IPS DF 19.7 (cell line): ENCODE measurements around the gene ITSN2.

Experiments
- DNase-seq: peaks from one replicate; pipeline ENCODE4 v3.0.0-alpha.2; 2013; ENCODE audit warnings: low read depth, low spot score

ITSN2 gene

DNA sequence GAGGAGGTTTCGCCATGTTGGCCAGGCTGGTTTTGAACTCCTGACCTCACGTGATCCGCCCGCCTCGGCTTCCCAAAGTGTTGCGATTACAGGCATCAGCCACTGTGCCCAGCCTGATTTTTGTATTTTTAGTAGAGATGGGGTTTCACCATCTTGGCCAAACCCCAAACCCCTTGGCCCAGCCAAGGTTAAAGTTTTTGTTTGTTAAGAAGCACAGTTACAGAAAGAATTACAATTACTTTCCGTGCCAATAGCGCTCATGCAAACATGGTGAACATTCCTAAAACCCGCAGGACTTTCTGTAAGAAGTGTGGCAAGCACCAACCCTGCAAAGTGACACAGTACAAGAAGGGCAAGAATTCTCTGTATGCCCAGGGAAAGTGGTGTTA, 26.1 kb downstream of the ITSN2 start:
- DNase-seq = no peak

DNA sequence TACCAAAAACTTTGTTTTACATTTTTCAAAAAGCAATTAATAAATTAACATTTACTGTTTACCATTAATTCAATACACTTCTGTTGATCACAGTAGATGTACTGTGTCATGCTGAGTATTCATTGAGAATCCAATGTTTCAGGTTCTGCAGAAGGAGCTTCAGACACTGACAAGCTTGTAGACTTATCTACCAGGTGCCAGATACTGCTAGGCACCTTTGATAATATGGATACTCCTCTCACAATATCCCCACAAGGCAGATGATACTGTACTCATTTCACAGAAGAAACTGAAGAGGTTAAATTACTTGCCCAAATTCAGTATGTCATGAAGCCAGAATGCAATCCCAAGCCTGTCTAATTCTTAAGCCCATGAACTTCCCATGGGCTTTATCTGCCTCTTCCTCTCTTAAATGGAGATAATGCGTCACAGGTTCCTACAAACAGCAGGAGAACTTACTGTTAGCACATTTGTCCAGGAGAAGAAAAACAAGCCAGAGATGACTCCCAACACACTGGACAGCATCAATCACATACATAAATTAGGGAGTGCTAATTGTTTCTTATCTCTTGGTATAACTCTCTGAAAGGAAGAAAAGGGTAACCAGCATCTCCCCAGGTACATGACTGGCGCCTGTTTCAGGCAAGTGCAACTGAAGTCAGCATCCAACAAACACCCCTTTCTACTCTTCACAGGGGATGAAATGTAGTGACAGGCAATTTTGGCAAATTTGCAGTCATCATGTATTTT, 27.4 kb downstream of the ITSN2 start:
- no peak for DNase-seq

DNA sequence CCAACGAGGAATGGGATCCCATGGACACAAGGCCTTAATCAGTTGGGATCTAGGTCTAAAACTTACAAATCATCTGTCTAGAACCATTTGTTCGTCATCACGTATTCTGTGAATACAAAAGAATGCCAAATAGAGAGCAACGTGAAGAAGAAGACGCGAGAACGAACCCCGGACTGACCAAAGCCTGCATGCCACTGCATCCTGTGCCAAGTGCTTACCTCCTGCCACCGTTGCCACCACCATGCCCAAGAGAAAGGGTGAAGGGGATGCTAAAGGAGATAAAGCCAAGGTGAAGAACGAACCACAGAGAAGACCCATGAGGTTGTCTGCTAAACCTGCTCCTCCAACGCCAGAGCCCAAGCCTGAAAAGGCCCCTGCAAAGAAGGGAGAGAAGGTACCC, 30.2 kb downstream of the ITSN2 start:
- DNase-seq = no peak

- DNase-seq = no peak
Measured at GRCh38 chr2:24329700-24330099, 30.6 kb downstream of the ITSN2 start.

DNA sequence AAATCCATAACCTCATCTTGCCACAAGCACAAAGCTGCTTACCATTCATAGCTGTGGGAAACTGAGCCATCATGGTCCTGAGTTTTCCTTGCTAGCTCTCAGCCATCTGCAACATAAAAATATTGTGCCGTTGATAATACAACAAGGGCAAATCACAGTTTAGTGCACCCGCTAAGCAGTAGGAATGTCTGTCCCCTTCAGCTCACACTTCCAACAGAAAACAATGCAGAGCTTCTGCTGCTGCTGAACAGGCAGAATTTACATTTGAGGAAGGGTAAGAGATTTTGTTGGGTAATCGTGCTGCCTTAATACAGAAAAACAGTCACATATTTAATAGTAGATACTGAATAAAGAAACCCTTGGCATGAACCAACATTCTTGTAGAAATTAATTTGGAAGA, 32.3 kb downstream of the ITSN2 start:
- no peak for DNase-seq

DNA sequence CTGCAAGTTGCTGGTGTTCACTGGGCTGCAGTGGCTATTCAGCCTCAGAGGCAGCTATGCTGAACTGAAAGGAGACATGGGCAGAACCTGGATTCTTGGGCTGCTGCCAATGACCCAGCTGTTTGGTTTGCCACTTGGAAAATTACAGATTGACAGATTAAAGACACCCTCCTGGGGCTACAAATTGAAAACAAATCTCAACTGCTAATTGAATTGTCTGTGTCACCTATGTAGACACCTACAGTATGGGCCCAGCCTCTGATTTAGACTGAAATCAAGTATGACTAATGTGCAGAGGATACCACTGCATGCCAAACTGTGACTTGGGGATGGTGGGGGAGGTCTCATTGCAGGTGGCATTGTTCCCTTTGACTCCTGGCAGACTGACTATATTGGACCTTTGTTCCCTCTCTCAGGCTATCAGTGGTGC, 42.8 kb downstream of the ITSN2 start:
- DNase-seq = no peak

DNA sequence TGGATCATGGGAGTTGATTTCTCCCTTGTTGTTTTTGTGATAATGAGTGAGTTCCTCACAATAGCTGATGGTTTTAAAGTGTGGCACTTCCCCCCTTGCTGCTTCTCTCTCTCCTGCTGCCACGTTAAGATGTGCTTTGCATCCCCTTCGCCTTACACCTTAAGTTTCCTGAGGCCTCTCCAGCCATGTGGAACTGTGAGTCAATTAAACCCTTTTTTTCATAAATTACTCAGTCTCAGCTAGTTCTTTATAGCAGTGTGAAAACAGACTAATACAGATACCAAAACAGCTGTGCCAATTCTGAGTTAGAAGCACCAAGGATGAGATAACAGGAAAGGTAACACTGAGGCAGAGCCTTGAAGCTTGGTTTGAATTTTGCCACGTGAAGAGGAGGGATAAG, 44.7 kb downstream of the ITSN2 start:
- no peak for DNase-seq

- no peak for DNase-seq
Measured at GRCh38 chr2:24313744-24314632, 46.3 kb downstream of the ITSN2 start.

- DNase-seq = no peak
Measured at GRCh38 chr2:24307961-24308360, 52.4 kb downstream of the ITSN2 start.

DNA sequence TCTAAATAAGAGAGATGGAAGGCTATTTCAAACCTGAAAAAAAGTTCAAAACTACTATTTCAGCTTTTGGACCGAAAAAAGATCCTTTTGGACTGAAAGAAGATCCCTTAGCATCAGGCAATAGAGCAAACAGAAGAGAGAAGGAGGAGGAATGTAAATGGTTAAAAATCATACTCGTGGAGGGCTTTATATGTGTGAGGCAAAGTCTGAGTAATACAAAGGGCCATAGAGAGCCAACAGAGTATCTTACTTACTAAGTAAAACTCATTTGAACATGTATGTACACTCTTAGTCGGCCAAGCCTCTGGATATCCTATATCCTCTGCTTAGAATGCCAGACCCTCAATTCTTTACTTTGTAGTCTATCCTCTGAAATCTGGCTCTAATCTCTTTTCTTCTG, 55.7 kb downstream of the ITSN2 start:
- no peak for DNase-seq

GRCh38 chr2:24304098-24304497, 56.2 kb downstream of the ITSN2 start:
- no peak for DNase-seq

DNA sequence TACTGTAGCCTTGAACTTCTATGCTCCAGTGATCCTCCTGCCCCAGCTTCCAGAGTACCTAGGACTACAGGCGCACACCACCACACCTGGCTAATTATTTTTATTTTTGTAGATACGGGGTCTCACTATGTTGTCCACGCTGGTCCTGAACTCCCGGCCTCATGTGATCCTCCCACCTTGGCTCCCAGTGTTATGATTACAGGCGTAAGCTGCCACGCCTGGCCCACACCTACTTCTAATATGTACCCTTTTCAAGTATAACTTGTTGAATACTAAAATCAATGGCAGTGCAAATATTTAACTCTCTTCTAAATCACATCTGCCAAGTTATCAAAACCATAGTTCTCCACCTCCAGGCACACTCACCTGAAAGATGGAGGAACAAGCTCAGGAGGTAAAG, 58.7 kb downstream of the ITSN2 start:
- DNase-seq = no peak

GRCh38 chr2:24297663-24298062, 62.7 kb downstream of the ITSN2 start:
- DNase-seq = no peak

GRCh38 chr2:24287171-24287570, 73.2 kb downstream of the ITSN2 start:
- no peak for DNase-seq

DNA sequence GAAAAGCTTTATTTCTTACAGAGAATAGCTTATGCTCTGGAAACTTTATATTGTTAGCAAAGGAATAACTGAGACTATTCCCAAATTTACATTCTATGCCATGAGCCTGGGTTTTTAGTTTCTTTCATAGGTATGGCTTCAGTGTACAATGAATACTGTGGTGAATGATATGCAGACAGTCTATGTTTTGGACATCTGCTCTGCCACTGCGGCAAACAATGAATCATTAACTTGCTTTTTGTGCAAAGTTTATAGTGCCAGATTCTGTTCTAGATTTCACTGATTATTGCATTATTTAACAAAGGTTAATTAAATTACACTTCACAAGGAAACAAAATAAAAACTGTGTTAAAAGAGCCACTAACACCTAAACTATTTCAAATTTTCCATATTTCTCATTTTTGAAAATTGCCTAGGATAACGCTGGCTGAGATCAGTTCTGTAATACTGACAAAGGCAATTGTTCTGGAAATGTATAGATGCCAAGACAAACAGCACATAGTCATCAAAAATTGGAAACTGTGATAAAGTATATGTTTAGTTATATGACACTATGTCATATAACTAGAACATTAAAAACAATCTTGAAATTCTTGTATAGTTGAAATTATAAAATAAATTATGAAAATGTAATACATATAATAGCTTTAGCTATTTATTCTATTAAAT, 74.7 kb downstream of the ITSN2 start:
- DNase-seq = no peak

DNA sequence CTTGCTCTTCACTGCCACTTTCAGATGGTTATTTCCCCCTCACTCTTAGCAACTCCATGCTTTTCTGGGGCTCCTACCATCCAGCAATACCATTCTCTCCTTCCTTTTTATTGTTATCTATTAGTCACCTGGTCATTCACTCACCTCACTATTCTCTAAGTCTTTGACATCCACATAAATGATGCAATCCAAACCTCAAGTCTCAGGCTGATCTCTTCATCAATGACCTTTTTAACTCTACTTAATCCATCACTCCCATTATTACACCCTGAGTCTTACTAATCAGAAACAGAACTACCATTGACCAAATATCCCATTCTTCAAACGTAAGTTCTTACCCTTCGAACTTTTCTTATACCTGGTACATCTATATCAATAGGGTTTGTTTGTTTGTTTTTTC, 79.7 kb downstream of the ITSN2 start:
- no peak for DNase-seq

GRCh38 chr2:24280161-24280560, 80.2 kb downstream of the ITSN2 start:
- no peak for DNase-seq

DNA sequence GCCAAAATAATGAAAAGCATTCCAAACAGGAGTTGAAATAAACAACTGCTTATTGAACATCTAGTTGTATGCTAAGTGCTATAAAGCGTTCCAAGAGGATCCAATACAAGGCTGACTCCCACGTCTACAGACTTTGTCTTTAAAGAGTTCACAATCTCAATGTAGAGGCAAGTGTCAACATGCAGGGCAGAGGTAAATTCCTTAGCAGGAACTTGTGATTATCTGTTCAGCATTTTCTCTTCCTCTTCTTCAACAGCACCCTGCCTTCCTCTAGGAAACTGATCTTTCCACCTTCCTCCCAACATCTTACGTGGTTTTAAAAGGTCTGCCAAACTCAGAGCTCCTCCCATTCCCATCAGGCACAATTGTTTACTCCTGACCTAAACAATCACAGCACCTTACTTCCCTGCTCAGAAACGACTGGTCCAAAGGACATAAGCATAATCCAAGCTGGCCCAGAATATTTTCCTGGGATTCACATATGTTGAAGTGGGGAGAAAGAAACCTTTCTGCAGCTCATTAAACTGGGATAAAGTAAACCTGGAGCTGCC, 83.9 kb downstream of the ITSN2 start:
- DNase-seq = no peak

- no peak for DNase-seq
Measured at GRCh38 chr2:24274809-24275208, 85.5 kb downstream of the ITSN2 start.

GRCh38 chr2:24273598-24273997, 86.7 kb downstream of the ITSN2 start:
- no peak for DNase-seq

DNA sequence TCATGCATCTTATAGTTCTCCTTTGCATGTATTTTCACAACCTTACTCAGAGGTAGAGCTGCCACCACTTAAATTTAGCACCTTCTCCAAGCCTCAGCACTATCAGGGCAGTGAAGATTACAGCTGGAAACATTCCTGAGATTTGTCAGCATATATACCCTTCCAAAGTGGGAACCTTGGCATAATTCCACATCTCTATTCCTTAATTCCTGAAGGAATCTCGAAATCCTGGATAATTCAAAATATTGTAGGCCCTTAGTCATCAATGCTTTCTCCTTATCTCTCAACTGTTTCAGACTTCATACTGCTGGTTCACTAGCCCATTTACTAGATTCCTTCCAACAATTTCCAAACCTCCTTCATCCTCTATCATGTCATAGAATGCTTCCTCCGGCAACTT, 87.4 kb downstream of the ITSN2 start:
- DNase-seq = no peak

- no peak for DNase-seq
Measured at GRCh38 chr2:24272161-24272802, 88.1 kb downstream of the ITSN2 start.
